Stimulated activated naive CD8-positive, alpha-beta T cell treated with anti-CD3 and anti-CD28 coated beads, Interleukin-15, amount 100 ng/mL, for 72 hours (primary cell): ENCODE results near the gene DHX30.
A peak's percentile ranks its signal among the peaks of the same experiment; 100 is the strongest.

Experiments used
- ATAC-seq: fragments of 150-1000 bp; cut with Tn5 transposase; 2 replicates; pipeline ENCODE4 v1.10.0; 2021; ENCODE audit warnings: mild to moderate bottlenecking, moderate library complexity
- DNase-seq, 2 donors: peaks; one replicate each; pipeline ENCODE4 v3.0.0; 2021 to 2022
- H3K27ac Mint-ChIP-seq, 2 donors: one replicate each; pipeline ENCODE4 v1.8.0; 2022; ENCODE audit warnings: mild to moderate bottlenecking in 2 of 2, mixed read lengths in 2 of 2, moderate library complexity in 2 of 2
- H3K27me3 Mint-ChIP-seq: one replicate; pipeline ENCODE4 v1.8.0; 2022; ENCODE audit warnings: mixed read lengths
- H3K4me1 Mint-ChIP-seq: one replicate; pipeline ENCODE4 v1.8.0; 2022; ENCODE audit warnings: mild to moderate bottlenecking, mixed read lengths
- H3K4me3 Mint-ChIP-seq, 2 donors: one replicate each; pipeline ENCODE4 v1.8.0; 2022; ENCODE audit warnings: mild to moderate bottlenecking in 2 of 2, mixed read lengths in 2 of 2, moderate library complexity in 1 of 2
- H3K9me3 Mint-ChIP-seq, 2 donors: one replicate each; pipeline ENCODE4 v1.8.0; 2022; ENCODE audit warnings: mixed read lengths in 2 of 2

The DHX30 gene

GRCh38 chr3:47846186-47846879 is 43.4 kb downstream of the DHX30 start:
- Mint-ChIP-seq H3K27me3 (no peaks in the 10 kb centered on the region), H3K4me1 (no peaks in the 10 kb centered on the region), H3K9me3 (no peaks in the 10 kb centered on the region), H3K27ac (peak overlapping the region in 1 of 2 donors; percentile 42), H3K4me3 (no peak overlapping the region)
- ATAC-seq (no peak), DNase-seq (no peak)

- Mint-ChIP-seq H3K4me1 (no peaks in the 10 kb centered on the region), H3K4me3 (no peak overlapping the region), H3K27me3 (no peaks in the 10 kb centered on the region), H3K27ac (no peak overlapping the region), H3K9me3 (no peaks in the 10 kb centered on the region)
- ATAC-seq (no peak), DNase-seq (no peak)
These were observed 43.9 kb downstream of the DHX30 start for GRCh38 chr3:47846880-47847248.

- ATAC-seq = no peak
- no peak overlapping the region for H3K27ac Mint-ChIP-seq
- no peak for DNase-seq
- H3K9me3 Mint-ChIP-seq = no peaks in the 10 kb centered on the region
- H3K4me1 Mint-ChIP-seq = no peaks in the 10 kb centered on the region
- no peaks in the 10 kb centered on the region for H3K27me3 Mint-ChIP-seq
- H3K4me3 Mint-ChIP-seq = no peak overlapping the region
These were observed 44.3 kb downstream of the DHX30 start for GRCh38 chr3:47847260-47847659.

GRCh38 chr3:47847801-47848518 is 45.0 kb downstream of the DHX30 start:
- Mint-ChIP-seq H3K9me3 (no peaks in the 10 kb centered on the region), H3K27me3 (no peaks in the 10 kb centered on the region), H3K4me3 (no peak overlapping the region), H3K4me1 (no peaks in the 10 kb centered on the region), H3K27ac (peak overlapping the region in 1 of 2 donors; percentile 54)
- no peak for DNase-seq
- ATAC-seq = no peak

- Mint-ChIP-seq H3K27me3 (no peaks in the 10 kb centered on the region), H3K27ac (no peak overlapping the region), H3K4me1 (no peaks in the 10 kb centered on the region), H3K9me3 (no peaks in the 10 kb centered on the region), H3K4me3 (no peak overlapping the region)
- ATAC-seq = no peak
- no peak for DNase-seq
These were observed 45.7 kb downstream of the DHX30 start for GRCh38 chr3:47848599-47849117.

GRCh38 chr3:47849186-47849698 is 46.3 kb downstream of the DHX30 start:
- Mint-ChIP-seq H3K9me3 (no peaks in the 10 kb centered on the region), H3K4me3 (no peak overlapping the region), H3K4me1 (no peaks in the 10 kb centered on the region), H3K27ac (peak overlapping the region; percentile 55 to 89), H3K27me3 (no peaks in the 10 kb centered on the region)
- ATAC-seq = no peak
- no peak for DNase-seq

- no peaks in the 10 kb centered on the region for H3K4me1 Mint-ChIP-seq
- peak; percentile 38 for ATAC-seq
- H3K4me3 Mint-ChIP-seq = no peak overlapping the region
- no peaks in the 10 kb centered on the region for H3K9me3 Mint-ChIP-seq
- no peak for DNase-seq
- H3K27me3 Mint-ChIP-seq = no peaks in the 10 kb centered on the region
- H3K27ac Mint-ChIP-seq = peak overlapping the region in 1 of 2 donors; percentile 91
These were observed 47.0 kb downstream of the DHX30 start for GRCh38 chr3:47849699-47850563.

GRCh38 chr3:47850564-47851410 is 47.8 kb downstream of the DHX30 start:
- H3K27me3 Mint-ChIP-seq = no peaks in the 10 kb centered on the region
- no peaks in the 10 kb centered on the region for H3K9me3 Mint-ChIP-seq
- H3K4me3 Mint-ChIP-seq = no peak overlapping the region
- H3K4me1 Mint-ChIP-seq = no peaks in the 10 kb centered on the region
- peak overlapping the region in 1 of 2 donors; percentile 91 for H3K27ac Mint-ChIP-seq
- DNase-seq (no peak), ATAC-seq (no peak)

- H3K4me1 Mint-ChIP-seq = no peaks in the 10 kb centered on the region
- H3K9me3 Mint-ChIP-seq = no peaks in the 10 kb centered on the region
- DNase-seq = no peak
- ATAC-seq = no peak
- H3K27me3 Mint-ChIP-seq = no peaks in the 10 kb centered on the region
- peak overlapping the region in 1 of 2 donors; percentile 68 for H3K27ac Mint-ChIP-seq
- no peak overlapping the region for H3K4me3 Mint-ChIP-seq
These were observed 49.1 kb downstream of the DHX30 start for GRCh38 chr3:47851888-47852603.

GRCh38 chr3:47852604-47853602 is 50.0 kb downstream of the DHX30 start:
- Mint-ChIP-seq H3K4me1 (no peaks in the 10 kb centered on the region), H3K9me3 (no peaks in the 10 kb centered on the region), H3K27ac (no peak overlapping the region), H3K27me3 (no peaks in the 10 kb centered on the region), H3K4me3 (no peak overlapping the region)
- ATAC-seq = no peak
- DNase-seq = no peak

GRCh38 chr3:47854267-47854666 is 51.3 kb downstream of the DHX30 start:
- Mint-ChIP-seq H3K27ac (no peak overlapping the region), H3K4me3 (no peak overlapping the region), H3K4me1 (no peaks in the 10 kb centered on the region), H3K9me3 (no peaks in the 10 kb centered on the region), H3K27me3 (no peaks in the 10 kb centered on the region)
- DNase-seq = no peak
- no peak for ATAC-seq

- Mint-ChIP-seq H3K4me1 (no peaks in the 10 kb centered on the region), H3K27ac (no peak overlapping the region), H3K9me3 (no peaks in the 10 kb centered on the region), H3K4me3 (no peak overlapping the region), H3K27me3 (no peaks in the 10 kb centered on the region)
- ATAC-seq = no peak
- no peak for DNase-seq
These were observed 52.0 kb downstream of the DHX30 start for GRCh38 chr3:47854720-47855455.
